ENCODE data around the gene IFRD2. TPM values are rescaled to one million over a fixed set of nuclear protein-coding genes. Genes with fewer than 3 reads are reported as not detected.

The IFRD2 gene
- total and polyA plus RNA-seq, 9 of the 15 experiments (the other 6 are each of a cell fraction or from before 2014, with no cell fraction given): 30.5 to 115 (median 52.8) TPM

- TF ChIP-seq TEAD2 (tag; IDR thresholded peaks at IDR 0.05) (peak; percentile 52; the same call in 1 of the 2 replicates), ZBTB34 (CRISPR knock-in tag; IDR thresholded peaks at IDR 0.05) (no peak), SUPT5H (IDR thresholded peaks at IDR 0.05) (no peak), CTBP1 (IDR thresholded peaks at IDR 0.05; ENCODE audit: borderline replicate concordance) (peak; percentile 56; the same call in 1 of the 2 replicates), MTA1 (IDR thresholded peaks at IDR 0.05; ENCODE audit: borderline replicate concordance) (peak; percentile 93), MXI1 (IDR thresholded peaks at IDR 0.05; ENCODE audit: low read depth, low read length) (peak; percentile 90)
- TF ChIP-seq, protein P1, sequence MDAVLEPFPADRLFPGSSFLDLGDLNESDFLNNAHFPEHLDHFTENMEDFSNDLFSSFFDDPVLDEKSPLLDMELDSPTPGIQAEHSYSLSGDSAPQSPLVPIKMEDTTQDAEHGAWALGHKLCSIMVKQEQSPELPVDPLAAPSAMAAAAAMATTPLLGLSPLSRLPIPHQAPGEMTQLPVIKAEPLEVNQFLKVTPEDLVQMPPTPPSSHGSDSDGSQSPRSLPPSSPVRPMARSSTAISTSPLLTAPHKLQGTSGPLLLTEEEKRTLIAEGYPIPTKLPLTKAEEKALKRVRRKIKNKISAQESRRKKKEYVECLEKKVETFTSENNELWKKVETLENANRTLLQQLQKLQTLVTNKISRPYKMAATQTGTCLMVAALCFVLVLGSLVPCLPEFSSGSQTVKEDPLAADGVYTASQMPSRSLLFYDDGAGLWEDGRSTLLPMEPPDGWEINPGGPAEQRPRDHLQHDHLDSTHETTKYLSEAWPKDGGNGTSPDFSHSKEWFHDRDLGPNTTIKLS (IDR thresholded peaks at IDR 0.05; ENCODE audit: borderline replicate concordance, low read depth): peak; percentile 96
- TF ChIP-seq, protein P2, sequence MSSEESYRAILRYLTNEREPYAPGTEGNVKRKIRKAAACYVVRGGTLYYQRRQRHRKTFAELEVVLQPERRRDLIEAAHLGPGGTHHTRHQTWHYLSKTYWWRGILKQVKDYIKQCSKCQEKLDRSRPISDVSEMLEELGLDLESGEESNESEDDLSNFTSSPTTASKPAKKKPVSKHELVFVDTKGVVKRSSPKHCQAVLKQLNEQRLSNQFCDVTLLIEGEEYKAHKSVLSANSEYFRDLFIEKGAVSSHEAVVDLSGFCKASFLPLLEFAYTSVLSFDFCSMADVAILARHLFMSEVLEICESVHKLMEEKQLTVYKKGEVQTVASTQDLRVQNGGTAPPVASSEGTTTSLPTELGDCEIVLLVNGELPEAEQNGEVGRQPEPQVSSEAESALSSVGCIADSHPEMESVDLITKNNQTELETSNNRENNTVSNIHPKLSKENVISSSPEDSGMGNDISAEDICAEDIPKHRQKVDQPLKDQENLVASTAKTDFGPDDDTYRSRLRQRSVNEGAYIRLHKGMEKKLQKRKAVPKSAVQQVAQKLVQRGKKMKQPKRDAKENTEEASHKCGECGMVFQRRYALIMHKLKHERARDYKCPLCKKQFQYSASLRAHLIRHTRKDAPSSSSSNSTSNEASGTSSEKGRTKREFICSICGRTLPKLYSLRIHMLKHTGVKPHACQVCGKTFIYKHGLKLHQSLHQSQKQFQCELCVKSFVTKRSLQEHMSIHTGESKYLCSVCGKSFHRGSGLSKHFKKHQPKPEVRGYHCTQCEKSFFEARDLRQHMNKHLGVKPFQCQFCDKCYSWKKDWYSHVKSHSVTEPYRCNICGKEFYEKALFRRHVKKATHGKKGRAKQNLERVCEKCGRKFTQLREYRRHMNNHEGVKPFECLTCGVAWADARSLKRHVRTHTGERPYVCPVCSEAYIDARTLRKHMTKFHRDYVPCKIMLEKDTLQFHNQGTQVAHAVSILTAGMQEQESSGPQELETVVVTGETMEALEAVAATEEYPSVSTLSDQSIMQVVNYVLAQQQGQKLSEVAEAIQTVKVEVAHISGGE (CRISPR knock-in tag; IDR thresholded peaks at IDR 0.05): peak in 1 of 3 experiments; percentile 89; a peak in 2 of 6 replicates
- TF ChIP-seq, protein P3, sequence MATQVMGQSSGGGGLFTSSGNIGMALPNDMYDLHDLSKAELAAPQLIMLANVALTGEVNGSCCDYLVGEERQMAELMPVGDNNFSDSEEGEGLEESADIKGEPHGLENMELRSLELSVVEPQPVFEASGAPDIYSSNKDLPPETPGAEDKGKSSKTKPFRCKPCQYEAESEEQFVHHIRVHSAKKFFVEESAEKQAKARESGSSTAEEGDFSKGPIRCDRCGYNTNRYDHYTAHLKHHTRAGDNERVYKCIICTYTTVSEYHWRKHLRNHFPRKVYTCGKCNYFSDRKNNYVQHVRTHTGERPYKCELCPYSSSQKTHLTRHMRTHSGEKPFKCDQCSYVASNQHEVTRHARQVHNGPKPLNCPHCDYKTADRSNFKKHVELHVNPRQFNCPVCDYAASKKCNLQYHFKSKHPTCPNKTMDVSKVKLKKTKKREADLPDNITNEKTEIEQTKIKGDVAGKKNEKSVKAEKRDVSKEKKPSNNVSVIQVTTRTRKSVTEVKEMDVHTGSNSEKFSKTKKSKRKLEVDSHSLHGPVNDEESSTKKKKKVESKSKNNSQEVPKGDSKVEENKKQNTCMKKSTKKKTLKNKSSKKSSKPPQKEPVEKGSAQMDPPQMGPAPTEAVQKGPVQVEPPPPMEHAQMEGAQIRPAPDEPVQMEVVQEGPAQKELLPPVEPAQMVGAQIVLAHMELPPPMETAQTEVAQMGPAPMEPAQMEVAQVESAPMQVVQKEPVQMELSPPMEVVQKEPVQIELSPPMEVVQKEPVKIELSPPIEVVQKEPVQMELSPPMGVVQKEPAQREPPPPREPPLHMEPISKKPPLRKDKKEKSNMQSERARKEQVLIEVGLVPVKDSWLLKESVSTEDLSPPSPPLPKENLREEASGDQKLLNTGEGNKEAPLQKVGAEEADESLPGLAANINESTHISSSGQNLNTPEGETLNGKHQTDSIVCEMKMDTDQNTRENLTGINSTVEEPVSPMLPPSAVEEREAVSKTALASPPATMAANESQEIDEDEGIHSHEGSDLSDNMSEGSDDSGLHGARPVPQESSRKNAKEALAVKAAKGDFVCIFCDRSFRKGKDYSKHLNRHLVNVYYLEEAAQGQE (IDR thresholded peaks at IDR 0.05; ENCODE audit: borderline replicate concordance): no peak
- TF ChIP-seq, protein P3 (CRISPR knock-in tag; IDR thresholded peaks at IDR 0.05; ENCODE audit: low read depth): peak; percentile 55; the same call in 1 of the 2 replicates
Measured at GRCh38 chr3:50292159-50293078, at the start of gene IFRD2 (continued).
